ENCODE results near the gene SNX14. TPM values are rescaled to one million over a fixed set of nuclear protein-coding genes. Genes with fewer than 3 reads are reported as not detected.

SNX14 gene
- total and polyA plus RNA-seq, 4 donors = 45.9 to 171 (median 91.3) TPM

- WGBS, 2 donors = 84 to 86% methylated on average over 2 of the region's 2 CpGs
These were observed 26.6 kb upstream of the SNX14 start for GRCh38 chr6:85620308-85620707.

GRCh38 chr6:85614780-85615179 lies 21.1 kb upstream of the SNX14 start:
- 97 to 98% methylated on average over 17 of the region's 17 CpGs for WGBS, 2 donors
- peaks cover 17 to 65% (median 42%) of the 10 kb centered on the region in 4 donors for H3K36me3 ChIP-seq (ENCODE audit: control insufficient read depth in 4 of 4, insufficient read depth in 4 of 4, low read length in 4 of 4)
- no peak overlapping the region for H3K9ac ChIP-seq (ENCODE audit: insufficient read depth in 1 of 2, low read length in 2 of 2)
- H3K27me3 ChIP-seq (ENCODE audit: control insufficient read depth in 3 of 3, insufficient read depth in 3 of 3, low read length in 2 of 3) = no peaks in the 10 kb centered on the region
- TF ChIP-seq, protein P1, sequence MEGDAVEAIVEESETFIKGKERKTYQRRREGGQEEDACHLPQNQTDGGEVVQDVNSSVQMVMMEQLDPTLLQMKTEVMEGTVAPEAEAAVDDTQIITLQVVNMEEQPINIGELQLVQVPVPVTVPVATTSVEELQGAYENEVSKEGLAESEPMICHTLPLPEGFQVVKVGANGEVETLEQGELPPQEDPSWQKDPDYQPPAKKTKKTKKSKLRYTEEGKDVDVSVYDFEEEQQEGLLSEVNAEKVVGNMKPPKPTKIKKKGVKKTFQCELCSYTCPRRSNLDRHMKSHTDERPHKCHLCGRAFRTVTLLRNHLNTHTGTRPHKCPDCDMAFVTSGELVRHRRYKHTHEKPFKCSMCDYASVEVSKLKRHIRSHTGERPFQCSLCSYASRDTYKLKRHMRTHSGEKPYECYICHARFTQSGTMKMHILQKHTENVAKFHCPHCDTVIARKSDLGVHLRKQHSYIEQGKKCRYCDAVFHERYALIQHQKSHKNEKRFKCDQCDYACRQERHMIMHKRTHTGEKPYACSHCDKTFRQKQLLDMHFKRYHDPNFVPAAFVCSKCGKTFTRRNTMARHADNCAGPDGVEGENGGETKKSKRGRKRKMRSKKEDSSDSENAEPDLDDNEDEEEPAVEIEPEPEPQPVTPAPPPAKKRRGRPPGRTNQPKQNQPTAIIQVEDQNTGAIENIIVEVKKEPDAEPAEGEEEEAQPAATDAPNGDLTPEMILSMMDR (IDR thresholded peaks at IDR 0.05; ENCODE audit: control extremely low read depth, extremely low read depth) = no peak
- H3K4me3 ChIP-seq = no peak overlapping the region
- no peaks in the 10 kb centered on the region for H3K9me3 ChIP-seq (ENCODE audit: control insufficient read depth in 4 of 4, insufficient read depth in 3 of 4, low read length in 3 of 4)
- peaks cover 0 to 5% (median 0%) of the 10 kb centered on the region in 5 donors for H3K4me1 ChIP-seq (ENCODE audit: control insufficient read depth in 5 of 5, insufficient read depth in 5 of 5, low read length in 5 of 5)
- no peak for DNase-seq
- H3K27ac ChIP-seq (ENCODE audit: low read depth in 1 of 2, low read length in 1 of 2) = no peak overlapping the region
- no peak for ATAC-seq (ENCODE audit: insufficient read depth, low FRiP score)

More at GRCh38 chr6:85620308-85620707, 26.6 kb upstream of the SNX14 start:
- TF ChIP-seq, protein P1 (IDR thresholded peaks at IDR 0.05; ENCODE audit: control extremely low read depth, extremely low read depth) = no peak
- Histone ChIP-seq H3K27me3 (ENCODE audit: control insufficient read depth in 3 of 3, insufficient read depth in 3 of 3, low read length in 2 of 3) (no peaks in the 10 kb centered on the region), H3K36me3 (ENCODE audit: control insufficient read depth in 4 of 4, insufficient read depth in 4 of 4, low read length in 4 of 4) (peaks cover 27 to 58% (median 44%) of the 10 kb centered on the region in 4 donors), H3K9me3 (ENCODE audit: control insufficient read depth in 4 of 4, insufficient read depth in 3 of 4, low read length in 3 of 4) (no peaks in the 10 kb centered on the region), H3K9ac (ENCODE audit: insufficient read depth in 1 of 2, low read length in 2 of 2) (no peak overlapping the region), H3K4me3 (no peak overlapping the region), H3K27ac (ENCODE audit: low read depth in 1 of 2, low read length in 1 of 2) (no peak overlapping the region), H3K4me1 (ENCODE audit: control insufficient read depth in 5 of 5, insufficient read depth in 5 of 5, low read length in 5 of 5) (peaks cover 0 to 7% (median 0%) of the 10 kb centered on the region in 5 donors)
- ATAC-seq (ENCODE audit: insufficient read depth, low FRiP score) (no peak), DNase-seq (no peak)

GRCh38 chr6:85612690-85613474 lies 19.2 kb upstream of the SNX14 start:
- TF ChIP-seq, protein P1 (IDR thresholded peaks at IDR 0.05; ENCODE audit: control extremely low read depth, extremely low read depth) = no peak
- no peak for ATAC-seq (ENCODE audit: insufficient read depth, low FRiP score)
- no peaks in the 10 kb centered on the region for H3K9me3 ChIP-seq (ENCODE audit: control insufficient read depth in 4 of 4, insufficient read depth in 3 of 4, low read length in 3 of 4)
- peaks cover 0 to 5% (median 0%) of the 10 kb centered on the region in 5 donors for H3K4me1 ChIP-seq (ENCODE audit: control insufficient read depth in 5 of 5, insufficient read depth in 5 of 5, low read length in 5 of 5)
- DNase-seq = peak in 1 of 3 donors; percentile 39
- no peaks in the 10 kb centered on the region for H3K27me3 ChIP-seq (ENCODE audit: control insufficient read depth in 3 of 3, insufficient read depth in 3 of 3, low read length in 2 of 3)
- peaks cover 14 to 57% (median 36%) of the 10 kb centered on the region in 4 donors for H3K36me3 ChIP-seq (ENCODE audit: control insufficient read depth in 4 of 4, insufficient read depth in 4 of 4, low read length in 4 of 4)
- no peak overlapping the region for H3K9ac ChIP-seq (ENCODE audit: insufficient read depth in 1 of 2, low read length in 2 of 2)
- 95 to 96% methylated on average over 4 of the region's 4 CpGs for WGBS, 2 donors
- no peak overlapping the region for H3K27ac ChIP-seq (ENCODE audit: low read depth in 1 of 2, low read length in 1 of 2)
- H3K4me3 ChIP-seq = no peak overlapping the region

Measured in lung (tissue), 12 donors.